H9 (cell line): ENCODE measurements around the gene AKT3. TPM values are rescaled to one million over a fixed set of nuclear protein-coding genes. Genes with fewer than 3 reads are reported as not detected.

Experiments used
- DNase-seq: peaks from one replicate; pipeline ENCODE4 v3.0.0-alpha.2; 2017
- H2AFZ ChIP-seq: one replicate; pipeline ENCODE4 v1.6.1; 2013; ENCODE audit warnings: mild to moderate bottlenecking, low read length, control low read depth, moderate library complexity
- H2AK5ac ChIP-seq: 2 replicates; pipeline ENCODE4 v1.6.1; 2013; ENCODE audit warnings: low read length, control low read depth, mixed read lengths; ENCODE audit not compliant: insufficient read length
- H2BK120ac ChIP-seq: one replicate; pipeline ENCODE4 v1.6.1; 2013; ENCODE audit warnings: low read depth, mild to moderate bottlenecking, low read length, control low read depth, inconsistent platforms; ENCODE audit not compliant: poor library complexity, severe bottlenecking
- H2BK12ac ChIP-seq: 2 replicates; pipeline ENCODE4 v1.6.1; 2013; ENCODE audit warnings: low read length, control low read depth, mixed read lengths, low read depth; ENCODE audit not compliant: insufficient read length
- H2BK15ac ChIP-seq: 2 replicates; pipeline ENCODE4 v1.6.1; 2013; ENCODE audit warnings: low read depth, low read length, control low read depth
- H2BK20ac ChIP-seq: one replicate; pipeline ENCODE4 v1.6.1; 2013; ENCODE audit warnings: low read depth, mild to moderate bottlenecking, low read length, control low read depth, inconsistent platforms; ENCODE audit not compliant: poor library complexity, severe bottlenecking
- H2BK5ac ChIP-seq: 2 replicates; pipeline ENCODE4 v1.6.1; 2013; ENCODE audit warnings: low read length, control low read depth, mixed read lengths; ENCODE audit not compliant: insufficient read length
- H3K14ac ChIP-seq: 2 replicates; pipeline ENCODE4 v1.6.1; 2013; ENCODE audit warnings: low read length, control low read depth; ENCODE audit not compliant: insufficient read depth
- H3K18ac ChIP-seq: 2 replicates; pipeline ENCODE4 v1.6.1; 2013; ENCODE audit warnings: low read depth, mild to moderate bottlenecking, mixed read lengths, low read length, control low read depth; ENCODE audit not compliant: insufficient read length
- H3K23ac ChIP-seq: 2 replicates; pipeline ENCODE4 v1.6.1; 2013; ENCODE audit warnings: low read length, control low read depth, mixed read lengths, low read depth; ENCODE audit not compliant: insufficient read length
- H3K23me2 ChIP-seq: 2 replicates; pipeline ENCODE4 v1.6.1; 2013; ENCODE audit warnings: low read depth, mild to moderate bottlenecking, mixed read lengths, low read length, control low read depth; ENCODE audit not compliant: insufficient read length, poor library complexity, severe bottlenecking
- H3K27ac ChIP-seq: 2 replicates; pipeline ENCODE4 v1.5.1; 2013; ENCODE audit warnings: low read length, control low read depth, mixed read lengths, low read depth; ENCODE audit not compliant: insufficient read length
- H3K27me3 ChIP-seq: 2 replicates; pipeline ENCODE4 v1.6.1; 2013; ENCODE audit warnings: low read length, control low read depth, inconsistent platforms; ENCODE audit not compliant: insufficient read depth
- H3K4ac ChIP-seq: 2 replicates; pipeline ENCODE4 v1.6.1; 2013; ENCODE audit warnings: low read depth, mild to moderate bottlenecking, control low read depth, inconsistent platforms, low read length, moderate library complexity
- H3K4me1 ChIP-seq: 2 replicates; pipeline ENCODE4 v1.6.1; 2013; ENCODE audit warnings: low read length, control low read depth, inconsistent platforms; ENCODE audit not compliant: insufficient read depth
- H3K4me2 ChIP-seq: 2 replicates; pipeline ENCODE4 v1.6.1; 2013; ENCODE audit warnings: low read length, control low read depth, mixed read lengths; ENCODE audit not compliant: insufficient read length, insufficient read depth
- H3K56ac ChIP-seq: 2 replicates; pipeline ENCODE4 v1.6.1; 2013; ENCODE audit warnings: low read depth, mild to moderate bottlenecking, mixed read lengths, low read length, control low read depth; ENCODE audit not compliant: insufficient read length
- H3K79me1 ChIP-seq: 2 replicates; pipeline ENCODE4 v1.6.1; 2013; ENCODE audit warnings: low read depth, mild to moderate bottlenecking, moderate library complexity, low read length, control low read depth, inconsistent platforms; ENCODE audit not compliant: insufficient read depth, poor library complexity, severe bottlenecking
- H3K79me2 ChIP-seq: 2 replicates; pipeline ENCODE4 v1.6.1; 2013; ENCODE audit warnings: low read length, control low read depth, inconsistent platforms; ENCODE audit not compliant: insufficient read depth
- H3K9ac ChIP-seq: 2 replicates; pipeline ENCODE4 v1.6.1; 2013; ENCODE audit warnings: low read length, control low read depth, mixed read lengths; ENCODE audit not compliant: insufficient read length; ENCODE audit errors: extremely low read depth
- H3K9me3 ChIP-seq: one replicate; pipeline ENCODE4 v1.6.1; 2013; ENCODE audit warnings: low read depth, low read length, inconsistent platforms; ENCODE audit not compliant: control insufficient read depth
- H3T11ph ChIP-seq: one replicate; pipeline ENCODE4 v1.6.1; 2013; ENCODE audit warnings: mild to moderate bottlenecking, low read length, control low read depth, inconsistent platforms
- H4K20me1 ChIP-seq: one replicate; pipeline ENCODE4 v1.6.1; 2013; ENCODE audit not compliant: control insufficient read depth, insufficient read length, insufficient read depth
- H4K5ac ChIP-seq: 2 replicates; pipeline ENCODE4 v1.6.1; 2013; ENCODE audit warnings: low read depth, mild to moderate bottlenecking, mixed read lengths, low read length, control low read depth; ENCODE audit not compliant: insufficient read length
- H4K8ac ChIP-seq: replicated peaks from 2 replicates; pipeline ENCODE4 v1.6.1; 2013; ENCODE audit warnings: low read length, control low read depth, mixed read lengths, low read depth; ENCODE audit not compliant: insufficient read length
- H4K91ac ChIP-seq: 2 replicates; pipeline ENCODE4 v1.6.1; 2013; ENCODE audit warnings: low read depth, mild to moderate bottlenecking, moderate library complexity, mixed read lengths, low read length, control low read depth; ENCODE audit not compliant: insufficient read length
- H3K27ac Mint-ChIP-seq, 3 experiments: 2 replicates in 2 of 3; 3 replicates in 1 of 3; pipeline ENCODE4 v1.8.0; 2020 to 2021; ENCODE audit warnings: mixed read lengths in 3 of 3, mild to moderate bottlenecking in 1 of 3, moderate library complexity in 1 of 3
- H3K27me3 Mint-ChIP-seq: 2 replicates; pipeline ENCODE4 v1.8.0; 2021; ENCODE audit warnings: low read depth, mild to moderate bottlenecking, moderate library complexity, mixed read lengths
- H3K36me3 Mint-ChIP-seq, 3 experiments: 2 replicates in 2 of 3; 3 replicates in 1 of 3; pipeline ENCODE4 v1.8.0; 2020 to 2021; ENCODE audit warnings: low read depth in 3 of 3, mixed read lengths in 3 of 3; ENCODE audit not compliant: insufficient read depth in 1 of 3
- H3K4me1 Mint-ChIP-seq, 2 experiments: 2 replicates each; pipeline ENCODE4 v1.8.0; 2020; ENCODE audit warnings: mixed read lengths in 2 of 2
- H3K4me3 Mint-ChIP-seq, 2 experiments: 2 replicates in 1 of 2; 3 replicates in 1 of 2; pipeline ENCODE4 v1.8.0; 2020 to 2021; ENCODE audit warnings: mild to moderate bottlenecking in 2 of 2, mixed read lengths in 2 of 2, moderate library complexity in 1 of 2
- H3K9me3 Mint-ChIP-seq, 2 experiments: 2 replicates in 1 of 2; 3 replicates in 1 of 2; pipeline ENCODE4 v1.8.0; 2020; ENCODE audit warnings: mild to moderate bottlenecking in 2 of 2, mixed read lengths in 2 of 2, moderate library complexity in 1 of 2
- CTCF ChIP-seq: fragments of 200-600 bp; sonication (generic); conservative IDR thresholded peaks from 3 replicates; pipeline ENCODE4 v1.8.0; 2021; ENCODE audit warnings: antibody characterized with exemption, mild to moderate bottlenecking
- WGBS: extraction: QIAGEN DNeasy Blood & Tissue Kit; methylation state at CpG from one replicate; pipeline ENCODE4 v1.1.7; 2013; ENCODE audit warnings: missing lambda C conversion rate, low lambda C conversion rate, mixed read lengths; ENCODE audit not compliant: insufficient read length; ENCODE audit errors: extremely low coverage; 5-methylcytosine and 5-hydroxymethylcytosine counted together
- total RNA-seq: library from RNA; stranded (reverse); gene quantifications from 2 replicates; pipeline ENCODE4 v1.2.1, GENCODE V29; 2021

The AKT3 gene
- total RNA-seq, 1 experiment from 2014 or later: 27.8 TPM

GRCh38 chr1:243792401-243792800 lies 57.6 kb downstream of the AKT3 start:
- Histone ChIP-seq H2BK12ac (no peak overlapping the region), H4K20me1 (no peaks in the 10 kb centered on the region), H4K91ac (no peak overlapping the region), H3K79me1 (no peaks in the 10 kb centered on the region), H3K79me2 (no peaks in the 10 kb centered on the region), H3K9ac (no peak overlapping the region), H3K27me3 (no peaks in the 10 kb centered on the region), H2BK20ac (no peak overlapping the region), H2BK120ac (no peak overlapping the region), H3K23me2 (no peaks in the 10 kb centered on the region), H3K4ac (no peak overlapping the region), H2BK15ac (no peak overlapping the region), H3T11ph (no peak overlapping the region), H3K27ac (no peak overlapping the region), H3K56ac (no peak overlapping the region), H3K9me3 (no peaks in the 10 kb centered on the region), H2AK5ac (no peak overlapping the region), H4K8ac (no peak overlapping the region), H4K5ac (no peak overlapping the region), H2AFZ (no peak overlapping the region), H3K23ac (no peak overlapping the region), H3K4me2 (no peak overlapping the region), H3K4me1 (no peaks in the 10 kb centered on the region; the same call in 1 of the 2 replicates), H2BK5ac (no peak overlapping the region), H3K18ac (no peak overlapping the region), H3K14ac (no peak overlapping the region)
- peaks cover 0 to 5% (median 0%) of the 10 kb centered on the region in 3 experiments; a peak in 2 of 7 replicates for H3K36me3 Mint-ChIP-seq
- no peaks in the 10 kb centered on the region for H3K9me3 Mint-ChIP-seq
- H3K4me1 Mint-ChIP-seq: peaks cover 7 to 8% of the 10 kb centered on the region in 2 experiments
- no peaks in the 10 kb centered on the region for H3K27me3 Mint-ChIP-seq
- no peak overlapping the region for H3K27ac Mint-ChIP-seq
- no peak for TF ChIP-seq CTCF
- whole genome bisulfite sequencing: no CpG with 5 or more reads among the region's 2 CpGs
- no peak overlapping the region for H3K4me3 Mint-ChIP-seq
- no peak for DNase-seq
